IMR-90 (cell line): ENCODE data around the gene MECP2. TPM values are rescaled to one million over a fixed set of nuclear protein-coding genes. Genes with fewer than 3 reads are reported as not detected.

Source experiments
- ATAC-seq: fragments of 200-7000 bp; cut with Tn5 transposase; 2 replicates; pipeline ENCODE4 v1.9.1; 2020; ENCODE audit warnings: low read depth, mild to moderate bottlenecking, moderate library complexity
- BruUV-seq: library from RNA; stranded (reverse); fragments of 400-500 nt; replicated peaks from 2 replicates; lab custom pipeline; 2021; lab: Mats Ljungman, UMichigan
- CTCF ChIA-PET: fragments of 300-600 bp; formaldehyde crosslinking; extraction: SDS; loops from one replicate; lab custom pipeline; 2021; ENCODE audit warnings: antibody characterized with exemption; lab: Yijun Ruan, JAX
- POLR2A ChIA-PET: fragments of 300-600 bp; sonication (Branson Sonifier 250); formaldehyde crosslinking; loops from one replicate; lab custom pipeline; 2022; ENCODE audit warnings: antibody characterized with exemption; ENCODE audit not compliant: unreplicated experiment; lab: Charles Lee
- DNase-seq: peaks from one replicate; pipeline ENCODE4 v3.0.0; 2013
- H2AFZ ChIP-seq: replicated peaks from 2 replicates; pipeline ENCODE3; 2013; ENCODE audit warnings: low read length, mild to moderate bottlenecking; ENCODE audit not compliant: poor library complexity
- H2AK5ac ChIP-seq: 2 replicates; pipeline ENCODE4 v1.6.1; 2013; ENCODE audit warnings: low read depth, low read length, inconsistent platforms
- H2AK9ac ChIP-seq: replicated peaks from 2 replicates; pipeline ENCODE3; 2013; ENCODE audit warnings: mild to moderate bottlenecking, low read depth, low read length, moderate library complexity; ENCODE audit not compliant: poor library complexity
- H2BK120ac ChIP-seq: 2 replicates; pipeline ENCODE4 v1.6.1; 2013; ENCODE audit warnings: low read depth, low read length, inconsistent platforms
- H2BK15ac ChIP-seq: 3 replicates; pipeline ENCODE4 v1.6.1; 2013; ENCODE audit warnings: low read depth, low read length, inconsistent platforms
- H2BK20ac ChIP-seq: 2 replicates; pipeline ENCODE4 v1.6.1; 2013; ENCODE audit warnings: low read depth, mild to moderate bottlenecking, inconsistent platforms, low read length, moderate library complexity
- H2BK5ac ChIP-seq: 2 replicates; pipeline ENCODE4 v1.6.1; 2013; ENCODE audit warnings: mild to moderate bottlenecking, low read depth, low read length, inconsistent platforms; ENCODE audit not compliant: poor library complexity, severe bottlenecking
- H3K14ac ChIP-seq: replicated peaks from 2 replicates; pipeline ENCODE4 v1.6.1; 2013; ENCODE audit warnings: low read depth, low read length, inconsistent platforms
- H3K18ac ChIP-seq: 2 replicates; pipeline ENCODE4 v1.6.1; 2013; ENCODE audit warnings: low read depth, low read length, control low read depth
- H3K23ac ChIP-seq: 2 replicates; pipeline ENCODE4 v1.6.1; 2013; ENCODE audit warnings: low read depth, low read length, inconsistent platforms
- H3K27ac ChIP-seq: 2 replicates; pipeline ENCODE4 v1.5.1; 2013; ENCODE audit warnings: mild to moderate bottlenecking, control low read depth, low read length; ENCODE audit not compliant: insufficient read depth
- H3K27me3 ChIP-seq: 2 replicates; pipeline ENCODE4 v1.6.1; 2013; ENCODE audit warnings: low read length; ENCODE audit not compliant: control insufficient read depth, insufficient read depth
- H3K36me3 ChIP-seq: 2 replicates; pipeline ENCODE4 v1.6.1; 2013; ENCODE audit warnings: low read length, mixed read lengths; ENCODE audit not compliant: control insufficient read depth, insufficient read depth
- H3K4ac ChIP-seq: 2 replicates; pipeline ENCODE4 v1.6.1; 2013; ENCODE audit warnings: low read depth, low read length, inconsistent platforms
- H3K4me1 ChIP-seq: 2 replicates; pipeline ENCODE4 v1.6.1; 2013; ENCODE audit warnings: low read length, mixed read lengths; ENCODE audit not compliant: control insufficient read depth, insufficient read depth
- H3K4me2 ChIP-seq: 2 replicates; pipeline ENCODE4 v1.6.1; 2013; ENCODE audit warnings: low read depth, mild to moderate bottlenecking, control low read depth, low read length, moderate library complexity
- H3K4me3 ChIP-seq: 2 replicates; pipeline ENCODE4 v1.5.1; 2013; ENCODE audit warnings: low read depth, mild to moderate bottlenecking, control low read depth, low read length, moderate library complexity; ENCODE audit not compliant: insufficient read depth
- H3K56ac ChIP-seq: 2 replicates; pipeline ENCODE4 v1.6.1; 2013; ENCODE audit warnings: low read length, inconsistent platforms; ENCODE audit not compliant: insufficient read depth; ENCODE audit errors: extremely low read depth
- H3K79me1 ChIP-seq, 2 experiments: 2 replicates each; pipeline ENCODE4 v1.6.1; 2013; ENCODE audit warnings: low read length in 2 of 2, inconsistent platforms in 1 of 2, low read depth in 1 of 2
- H3K9ac ChIP-seq: 2 replicates; pipeline ENCODE4 v1.6.1; 2013; ENCODE audit warnings: low read depth, low read length, control low read depth
- H3K9me1 ChIP-seq: 2 replicates; pipeline ENCODE4 v1.6.1; 2013; ENCODE audit warnings: low read length, inconsistent platforms; ENCODE audit not compliant: insufficient read depth
- H3K9me3 ChIP-seq: 2 replicates; pipeline ENCODE4 v1.6.1; 2013; ENCODE audit warnings: low read length; ENCODE audit not compliant: control insufficient read depth, insufficient read depth
- H4K20me1 ChIP-seq: 2 replicates; pipeline ENCODE4 v1.6.1; 2013; ENCODE audit warnings: low read length, inconsistent platforms; ENCODE audit not compliant: insufficient read depth
- H4K5ac ChIP-seq: 2 replicates; pipeline ENCODE4 v1.6.1; 2013; ENCODE audit warnings: mild to moderate bottlenecking, low read depth, low read length, control low read depth
- H4K8ac ChIP-seq, 2 experiments: 2 replicates each; pipeline ENCODE4 v1.6.1; 2013; ENCODE audit warnings: low read depth in 2 of 2, low read length in 2 of 2, control low read depth in 1 of 2, inconsistent platforms in 1 of 2
- H4K91ac ChIP-seq: 2 replicates; pipeline ENCODE4 v1.6.1; 2013; ENCODE audit warnings: low read depth, low read length, inconsistent platforms; ENCODE audit not compliant: insufficient read depth
- BHLHE40 ChIP-seq: fragments of 150-350 bp; IDR thresholded peaks from 2 replicates; pipeline ENCODE4 v1.6.1; 2016; ENCODE audit warnings: mild to moderate bottlenecking, low read depth, low read length
- CEBPB ChIP-seq: IDR thresholded peaks from 2 replicates; pipeline ENCODE4 v1.6.1; 2012; ENCODE audit warnings: low read depth, low read length, improper control_type of control experiment
- CHD1 ChIP-seq: IDR thresholded peaks from 2 replicates; pipeline ENCODE4 v1.6.1; 2012; ENCODE audit warnings: low read depth, low read length, improper control_type of control experiment
- FOS ChIP-seq: fragments of 150-350 bp; IDR thresholded peaks from 2 replicates; pipeline ENCODE4 v1.6.1; 2016; ENCODE audit warnings: low read depth, low read length
- MAFK ChIP-seq: IDR thresholded peaks from 2 replicates; pipeline ENCODE4 v1.6.1; 2012; ENCODE audit warnings: low read depth, low read length, improper control_type of control experiment
- MAZ ChIP-seq: IDR thresholded peaks from 2 replicates; pipeline ENCODE4 v1.6.1; 2012; ENCODE audit warnings: low read depth, mild to moderate bottlenecking, low read length, improper control_type of control experiment, moderate library complexity, borderline replicate concordance
- MXI1 ChIP-seq: IDR thresholded peaks from 2 replicates; pipeline ENCODE4 v1.6.1; 2012; ENCODE audit warnings: low read depth, mild to moderate bottlenecking, low read length, moderate library complexity, borderline replicate concordance
- NFE2L2 ChIP-seq: fragments of 150-350 bp; IDR thresholded peaks from 2 replicates; pipeline ENCODE4 v1.6.1; 2016; ENCODE audit warnings: low read depth, mild to moderate bottlenecking, low read length
- POLR2A ChIP-seq: IDR thresholded peaks from 2 replicates; pipeline ENCODE4 v1.6.1; 2012; ENCODE audit warnings: mild to moderate bottlenecking, low read depth, low read length
- RAD21 ChIP-seq: IDR thresholded peaks from 2 replicates; pipeline ENCODE4 v1.6.1; 2012; ENCODE audit warnings: low read length, improper control_type of control experiment
- RCOR1 ChIP-seq: IDR thresholded peaks from 2 replicates; pipeline ENCODE4 v1.6.1; 2012; ENCODE audit warnings: mild to moderate bottlenecking, low read length, improper control_type of control experiment; ENCODE audit not compliant: insufficient replicate concordance
- RFX5 ChIP-seq: IDR thresholded peaks from 2 replicates; pipeline ENCODE4 v1.8.0; 2012; ENCODE audit warnings: low read depth, mild to moderate bottlenecking, low read length, moderate library complexity
- SMC3 ChIP-seq: fragments of 150-350 bp; IDR thresholded peaks from 2 replicates; pipeline ENCODE4 v1.6.1; 2016; ENCODE audit warnings: low read depth, mild to moderate bottlenecking, antibody characterized with exemption, low read length, moderate library complexity
- WGBS, 2 experiments: methylation state at CpG; one replicate each; pipeline versions ENCODE4 v1.1.5 to v1.1.7; 2013; ENCODE audit warnings: missing lambda C conversion rate in 2 of 2; ENCODE audit not compliant: insufficient read length in 1 of 2; ENCODE audit errors: extremely low coverage in 2 of 2; 5-methylcytosine and 5-hydroxymethylcytosine counted together
- dilution Hi-C: fragments of 300-500 bp; cut with HindIII; formaldehyde crosslinking; loops from one replicate; pipeline ENCODE4 v1.14.3; 2018; ENCODE audit warnings: low sequenced_read_pairs; ENCODE audit not compliant: unreplicated experiment
- in situ Hi-C: fragments of 300-500 bp; cut with MboI; formaldehyde crosslinking; loops from 3 replicates; pipeline ENCODE4 v1.14.3; 2019; ENCODE audit warnings: low sequenced_read_pairs, inconsistent platforms, mixed read lengths
- intact Hi-C: fragments of 100-400 bp; cut with micrococcal nuclease; formaldehyde crosslinking; loops from 2 replicates; pipeline ENCODE4 v1.10.0; 2022
- polyA plus RNA-seq, 3 experiments: library from polyadenylated mRNA; depleted of rRNA; stranded (reverse); fragments of >200 nt; gene quantifications; 2 replicates each; pipeline ENCODE4 v1.2.3, GENCODE V29; 2012; ENCODE audit warnings: low replicate concordance in 1 of 3
- total RNA-seq: library from RNA; depleted of rRNA; stranded (reverse); fragments of >200 nt; gene quantifications from 2 replicates; pipeline ENCODE4 v1.2.3, GENCODE V29; 2012
- TF ChIP-seq, protein P1 (sequence below): fragments of 150-350 bp; IDR thresholded peaks from 2 replicates; pipeline ENCODE4 v1.6.1; 2017; ENCODE audit warnings: mild to moderate bottlenecking, antibody characterized with exemption, low read length, low read depth
- TF ChIP-seq, protein P2 (sequence below): conservative IDR thresholded peaks from 2 replicates; pipeline ENCODE4 v1.5.1; 2012; ENCODE audit warnings: mild to moderate bottlenecking, low read depth, low read length, improper control_type of control experiment
- TF ChIP-seq, protein P3 (sequence below): fragments of 150-350 bp; IDR thresholded peaks from 2 replicates; pipeline ENCODE4 v1.6.1; 2016; ENCODE audit warnings: low read depth, mild to moderate bottlenecking, low read length, moderate library complexity, borderline replicate concordance

Gene MECP2
- total and polyA plus RNA-seq, 2 of the 4 experiments (the other 2 are of a cell fraction), result 8.4 to 10.1 TPM

DNA sequence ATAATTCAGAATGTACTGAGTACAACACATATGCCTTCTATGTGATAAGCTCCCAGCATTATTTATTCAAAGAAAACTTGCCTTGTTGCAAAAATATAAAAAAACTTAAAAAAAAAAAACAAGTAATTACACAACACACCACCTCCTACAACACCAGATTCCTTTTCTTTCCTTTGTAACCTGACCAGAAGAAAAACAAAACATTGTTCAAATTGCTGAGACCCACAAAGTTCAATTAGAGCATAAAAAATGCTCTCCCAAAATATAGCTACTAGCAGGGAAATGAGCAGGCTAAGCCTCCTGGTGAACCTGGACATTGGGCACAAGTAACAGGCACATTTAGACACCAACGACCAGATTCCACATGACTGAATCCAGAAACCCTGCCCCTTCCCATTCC is 38.3 kb downstream of the MECP2 start:
- Histone ChIP-seq H2BK20ac (no peak overlapping the region), H4K20me1 (peaks cover 60% of the 10 kb centered on the region), H2BK15ac (no peak overlapping the region), H3K27me3 (no peaks in the 10 kb centered on the region), H3K36me3 (peaks cover 4% of the 10 kb centered on the region; the same call in 1 of the 2 replicates), H3K27ac (no peak overlapping the region), H3K4me2 (no peak overlapping the region), H3K9me3 (no peaks in the 10 kb centered on the region), H3K9me1 (peaks cover 8% of the 10 kb centered on the region; the same call in 1 of the 2 replicates), H3K4ac (no peak overlapping the region), H3K14ac (no peak overlapping the region), H2AFZ (no peak overlapping the region), H3K56ac (no peak overlapping the region), H3K4me3 (no peak overlapping the region), H4K8ac (no peak overlapping the region), H4K5ac (no peak overlapping the region), H3K9ac (no peak overlapping the region), H2BK120ac (no peak overlapping the region), H2BK5ac (no peak overlapping the region), H4K91ac (no peak overlapping the region), H2AK9ac (no peak overlapping the region), H3K4me1 (peaks cover 10% of the 10 kb centered on the region), H3K79me1 (peaks cover 7 to 60% of the 10 kb centered on the region in 2 experiments; a peak in 3 of 4 replicates), H3K23ac (no peak overlapping the region), H2AK5ac (no peak overlapping the region), H3K18ac (no peak overlapping the region)
- no TSS peak for BruUV-seq
- no peak for DNase-seq
- in situ Hi-C loops (no loop called here), dilution Hi-C loops (no loop called here), intact Hi-C loops (no loop called here)
- no CpG with 5 or more reads among the region's 1 CpG for WGBS, 2 experiments
- ChIA-PET CTCF (no interaction called here), POLR2A (no interaction called here)
- ATAC-seq, result no peak; the same call in 1 of the 2 replicates
- no peak for TF ChIP-seq CHD1
- TF ChIP-seq, protein P1, sequence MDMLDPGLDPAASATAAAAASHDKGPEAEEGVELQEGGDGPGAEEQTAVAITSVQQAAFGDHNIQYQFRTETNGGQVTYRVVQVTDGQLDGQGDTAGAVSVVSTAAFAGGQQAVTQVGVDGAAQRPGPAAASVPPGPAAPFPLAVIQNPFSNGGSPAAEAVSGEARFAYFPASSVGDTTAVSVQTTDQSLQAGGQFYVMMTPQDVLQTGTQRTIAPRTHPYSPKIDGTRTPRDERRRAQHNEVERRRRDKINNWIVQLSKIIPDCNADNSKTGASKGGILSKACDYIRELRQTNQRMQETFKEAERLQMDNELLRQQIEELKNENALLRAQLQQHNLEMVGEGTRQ, result no peak
- no peak for TF ChIP-seq BHLHE40
- TF ChIP-seq POLR2A, result no peak
- no peak for TF ChIP-seq MAFK
- TF ChIP-seq SMC3, result no peak
- no peak for TF ChIP-seq RAD21
- TF ChIP-seq FOS, result no peak
- no peak for TF ChIP-seq CEBPB
- TF ChIP-seq, protein P2, sequence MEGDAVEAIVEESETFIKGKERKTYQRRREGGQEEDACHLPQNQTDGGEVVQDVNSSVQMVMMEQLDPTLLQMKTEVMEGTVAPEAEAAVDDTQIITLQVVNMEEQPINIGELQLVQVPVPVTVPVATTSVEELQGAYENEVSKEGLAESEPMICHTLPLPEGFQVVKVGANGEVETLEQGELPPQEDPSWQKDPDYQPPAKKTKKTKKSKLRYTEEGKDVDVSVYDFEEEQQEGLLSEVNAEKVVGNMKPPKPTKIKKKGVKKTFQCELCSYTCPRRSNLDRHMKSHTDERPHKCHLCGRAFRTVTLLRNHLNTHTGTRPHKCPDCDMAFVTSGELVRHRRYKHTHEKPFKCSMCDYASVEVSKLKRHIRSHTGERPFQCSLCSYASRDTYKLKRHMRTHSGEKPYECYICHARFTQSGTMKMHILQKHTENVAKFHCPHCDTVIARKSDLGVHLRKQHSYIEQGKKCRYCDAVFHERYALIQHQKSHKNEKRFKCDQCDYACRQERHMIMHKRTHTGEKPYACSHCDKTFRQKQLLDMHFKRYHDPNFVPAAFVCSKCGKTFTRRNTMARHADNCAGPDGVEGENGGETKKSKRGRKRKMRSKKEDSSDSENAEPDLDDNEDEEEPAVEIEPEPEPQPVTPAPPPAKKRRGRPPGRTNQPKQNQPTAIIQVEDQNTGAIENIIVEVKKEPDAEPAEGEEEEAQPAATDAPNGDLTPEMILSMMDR, result no peak
- TF ChIP-seq, protein P3, sequence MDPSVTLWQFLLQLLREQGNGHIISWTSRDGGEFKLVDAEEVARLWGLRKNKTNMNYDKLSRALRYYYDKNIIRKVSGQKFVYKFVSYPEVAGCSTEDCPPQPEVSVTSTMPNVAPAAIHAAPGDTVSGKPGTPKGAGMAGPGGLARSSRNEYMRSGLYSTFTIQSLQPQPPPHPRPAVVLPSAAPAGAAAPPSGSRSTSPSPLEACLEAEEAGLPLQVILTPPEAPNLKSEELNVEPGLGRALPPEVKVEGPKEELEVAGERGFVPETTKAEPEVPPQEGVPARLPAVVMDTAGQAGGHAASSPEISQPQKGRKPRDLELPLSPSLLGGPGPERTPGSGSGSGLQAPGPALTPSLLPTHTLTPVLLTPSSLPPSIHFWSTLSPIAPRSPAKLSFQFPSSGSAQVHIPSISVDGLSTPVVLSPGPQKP, result no peak
- no peak for TF ChIP-seq RCOR1
- no peak for TF ChIP-seq MXI1
- TF ChIP-seq MAZ, result no peak
- no peak for TF ChIP-seq RFX5
- no peak for TF ChIP-seq NFE2L2
